ENCODE data around the gene ACTR8.

ACTR8 gene

DNA sequence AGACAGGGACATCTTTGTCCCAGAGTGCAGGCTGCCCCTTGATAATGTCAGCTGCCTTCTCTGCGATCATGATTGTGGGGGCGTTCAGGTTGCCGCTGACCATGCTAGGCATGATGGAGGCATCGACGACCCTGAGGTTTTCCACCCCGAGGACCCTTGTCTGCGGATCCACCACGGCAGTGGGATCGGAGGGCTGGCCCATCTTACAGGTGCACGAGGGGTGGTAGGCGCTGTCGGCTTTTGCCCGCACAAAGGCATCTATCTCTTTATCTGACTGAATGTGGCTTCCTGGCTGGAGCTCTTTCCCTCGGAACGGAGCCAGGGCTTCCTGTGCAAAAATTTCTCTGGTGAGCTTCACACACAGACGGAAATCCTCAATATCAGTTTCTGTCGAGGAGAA lies 64.1 kb downstream of the ACTR8 start:
- Histone ChIP-seq H3K36me3 (ENCODE audit: control insufficient read depth in 5 of 5, insufficient read depth in 5 of 5, low read length in 5 of 5) (no peaks in the 10 kb centered on the region), H3K9me3 (ENCODE audit: control insufficient read depth in 5 of 5, low read length in 5 of 5) (no peaks in the 10 kb centered on the region), H3K27me3 (ENCODE audit: control insufficient read depth in 5 of 5, insufficient read depth in 4 of 5, low read length in 5 of 5) (peaks cover 0 to 5% (median 0%) of the 10 kb centered on the region in 5 donors), H3K4me3 (ENCODE audit: low read depth in 1 of 5, low read length in 5 of 5) (no peak overlapping the region), H3K4me1 (ENCODE audit: control insufficient read depth in 5 of 5, insufficient read depth in 5 of 5, low read length in 5 of 5) (no peaks in the 10 kb centered on the region), H3K27ac (ENCODE audit: low read depth, low read length) (no peak overlapping the region), H3K9ac (ENCODE audit: low read length in 5 of 5) (no peak overlapping the region)

GRCh38 chr3:53817211-53817610 lies 64.7 kb downstream of the ACTR8 start:
- Histone ChIP-seq H3K9ac (ENCODE audit: low read length in 5 of 5) (no peak overlapping the region), H3K4me1 (ENCODE audit: control insufficient read depth in 5 of 5, insufficient read depth in 5 of 5, low read length in 5 of 5) (no peaks in the 10 kb centered on the region), H3K36me3 (ENCODE audit: control insufficient read depth in 5 of 5, insufficient read depth in 5 of 5, low read length in 5 of 5) (no peaks in the 10 kb centered on the region), H3K27me3 (ENCODE audit: control insufficient read depth in 5 of 5, insufficient read depth in 4 of 5, low read length in 5 of 5) (peaks cover 0 to 5% (median 0%) of the 10 kb centered on the region in 5 donors), H3K9me3 (ENCODE audit: control insufficient read depth in 5 of 5, low read length in 5 of 5) (no peaks in the 10 kb centered on the region), H3K27ac (ENCODE audit: low read depth, low read length) (no peak overlapping the region), H3K4me3 (ENCODE audit: low read depth in 1 of 5, low read length in 5 of 5) (no peak overlapping the region)
